ENCODE measurements around the gene ARIH1. TPM values are rescaled to one million over a fixed set of nuclear protein-coding genes. Genes with fewer than 3 reads are reported as not detected.
A peak's percentile ranks its signal among the peaks of the same experiment; 100 is the strongest.
"Not testable (repeated sequence)": the region's sequence is repeated elsewhere in the genome, so short reads cannot be mapped to it uniquely, and the experiment has no call there.

Gene ARIH1
- total RNA-seq (2014; rRNA removed; shearing (Covaris generic)): 25.6 and 32.2 TPM in 2 replicates

GRCh38 chr15:72473614-72474465 lies at the start of gene ARIH1:
TSS of gene ARIH1 (plus strand) at chr15:72474330. CDS start at chr15:72474640, 310 bp downstream.
- DNase-seq (ENCODE audit: low spot score): peak; percentile 95

- no peak for DNase-seq (ENCODE audit: low spot score)
These were observed 47.4 kb upstream of the ARIH1 start for GRCh38 chr15:72426753-72427152.

DNA sequence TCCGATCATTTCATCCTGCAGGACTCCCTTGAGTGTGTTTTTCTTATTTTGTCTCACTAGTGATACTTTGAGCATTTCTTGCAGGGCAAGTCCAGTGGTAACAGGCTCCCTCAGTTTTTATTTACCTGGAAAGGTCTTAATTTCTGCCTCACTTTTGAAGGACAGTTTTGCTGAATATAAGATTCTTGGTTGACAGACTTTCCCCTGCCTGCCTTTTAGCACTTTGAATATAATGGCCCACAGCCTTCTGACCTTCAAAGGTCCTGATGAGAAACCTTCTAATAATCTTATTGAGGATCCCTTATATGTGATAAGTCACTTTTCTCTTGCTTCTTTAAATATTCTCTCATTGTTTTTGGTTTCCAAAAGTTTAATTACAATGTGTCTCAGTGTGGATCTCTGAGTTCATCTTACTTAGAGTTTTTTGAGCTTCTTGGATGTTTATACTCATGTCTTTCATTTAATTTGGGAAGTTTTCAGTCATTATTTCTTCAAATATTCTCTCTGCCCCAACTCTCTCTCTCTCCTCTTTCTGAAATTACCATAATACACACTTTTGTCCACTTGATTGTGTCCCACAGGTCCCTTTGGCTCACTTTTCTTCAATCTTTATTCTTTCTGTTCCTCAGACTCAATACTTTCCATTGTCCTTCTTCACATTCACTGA lies 36.3 kb upstream of the ARIH1 start:
- no peak for DNase-seq (ENCODE audit: low spot score)

GRCh38 chr15:72442848-72443247 lies 31.3 kb upstream of the ARIH1 start:
- DNase-seq (ENCODE audit: low spot score): not testable (repeated sequence)

DNA sequence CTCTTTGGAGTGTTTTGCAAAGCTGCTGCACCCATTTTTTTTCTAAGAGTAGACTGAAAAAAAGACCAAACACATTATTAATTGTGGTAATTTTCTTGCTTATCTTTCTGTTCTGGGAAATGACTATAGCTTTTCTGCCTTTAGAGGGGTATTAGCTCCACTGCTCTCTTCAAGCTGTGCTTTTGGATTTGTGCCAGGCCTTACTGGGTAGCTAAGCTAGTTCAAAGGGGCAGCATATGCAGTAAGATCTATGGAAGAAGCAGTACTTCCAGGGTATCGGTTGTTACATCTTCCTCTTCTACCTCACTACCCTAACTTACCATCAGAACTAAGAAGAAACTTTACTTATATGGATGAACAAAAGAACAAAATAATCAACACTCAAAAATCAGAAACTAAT lies 28.7 kb upstream of the ARIH1 start:
- DNase-seq (ENCODE audit: low spot score): no peak

GRCh38 chr15:72450805-72451204 lies 23.3 kb upstream of the ARIH1 start:
- DNase-seq (ENCODE audit: low spot score): no peak

DNA sequence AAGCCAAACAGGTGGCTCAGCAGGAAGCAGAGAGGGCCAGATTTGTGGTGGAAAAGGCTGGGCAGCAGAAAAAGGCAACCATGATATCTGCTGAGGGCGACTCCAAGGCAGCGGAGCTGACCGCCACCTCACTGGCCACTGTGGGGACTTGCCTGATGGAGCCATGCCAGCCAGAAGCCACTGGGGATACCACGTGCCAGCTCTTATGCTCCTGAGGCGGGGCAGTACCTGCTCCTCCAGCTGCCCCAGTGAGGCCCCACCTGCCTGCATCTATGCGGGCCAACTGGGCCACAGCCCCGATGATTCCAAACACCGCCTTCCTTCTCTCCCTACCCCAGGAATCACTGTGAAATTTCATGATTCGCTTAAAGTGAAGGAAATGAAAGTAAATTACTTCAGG lies 22.9 kb upstream of the ARIH1 start:
- DNase-seq (ENCODE audit: low spot score): no peak

GRCh38 chr15:72456684-72457083 lies 17.4 kb upstream of the ARIH1 start:
- no peak for DNase-seq (ENCODE audit: low spot score)

- DNase-seq (ENCODE audit: low spot score): no peak
These were observed 13.7 kb upstream of the ARIH1 start for GRCh38 chr15:72460402-72460801.

- DNase-seq (ENCODE audit: low spot score): no peak
These were observed 10.4 kb upstream of the ARIH1 start for GRCh38 chr15:72463702-72464101.

DNA sequence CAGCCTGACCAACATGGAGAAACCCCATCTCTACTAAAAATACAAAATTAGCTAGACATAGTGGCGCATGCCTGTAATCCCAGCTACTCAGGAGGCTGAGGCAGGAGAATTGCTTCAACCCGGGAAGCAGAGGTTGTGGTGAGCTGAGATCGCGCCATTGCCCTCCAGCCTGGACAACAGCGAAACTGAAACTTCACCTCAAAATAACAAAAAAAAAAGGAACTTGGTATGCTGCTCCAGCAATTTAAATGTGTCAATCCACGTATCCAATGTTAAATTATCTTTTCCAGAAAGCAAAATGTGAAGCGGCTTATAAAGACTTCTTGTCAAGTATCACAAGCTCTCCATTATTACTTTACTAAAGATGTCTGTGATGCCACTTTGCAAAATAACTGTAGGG lies 9.9 kb upstream of the ARIH1 start:
- DNase-seq (ENCODE audit: low spot score): no peak

DNA sequence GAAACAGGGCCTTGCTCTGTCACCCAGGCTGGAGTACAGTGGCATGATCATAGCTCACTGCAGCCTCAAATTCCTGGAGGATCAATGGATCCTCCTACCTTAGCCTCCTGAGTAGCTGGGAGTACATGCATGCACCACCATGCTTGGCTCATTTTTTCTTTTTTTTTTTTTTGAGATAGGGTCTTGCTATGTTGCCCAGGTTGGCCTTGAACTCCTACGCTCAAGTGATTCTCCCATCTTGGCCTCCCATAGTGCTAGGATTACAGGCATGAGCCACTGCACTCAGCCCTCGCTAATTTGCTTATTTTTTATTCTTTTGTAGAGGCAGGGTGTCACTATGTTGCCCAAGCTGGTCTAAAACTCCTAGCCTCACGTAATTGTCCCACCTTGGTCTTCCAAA lies 6.0 kb upstream of the ARIH1 start:
- no peak for DNase-seq (ENCODE audit: low spot score)

DNA sequence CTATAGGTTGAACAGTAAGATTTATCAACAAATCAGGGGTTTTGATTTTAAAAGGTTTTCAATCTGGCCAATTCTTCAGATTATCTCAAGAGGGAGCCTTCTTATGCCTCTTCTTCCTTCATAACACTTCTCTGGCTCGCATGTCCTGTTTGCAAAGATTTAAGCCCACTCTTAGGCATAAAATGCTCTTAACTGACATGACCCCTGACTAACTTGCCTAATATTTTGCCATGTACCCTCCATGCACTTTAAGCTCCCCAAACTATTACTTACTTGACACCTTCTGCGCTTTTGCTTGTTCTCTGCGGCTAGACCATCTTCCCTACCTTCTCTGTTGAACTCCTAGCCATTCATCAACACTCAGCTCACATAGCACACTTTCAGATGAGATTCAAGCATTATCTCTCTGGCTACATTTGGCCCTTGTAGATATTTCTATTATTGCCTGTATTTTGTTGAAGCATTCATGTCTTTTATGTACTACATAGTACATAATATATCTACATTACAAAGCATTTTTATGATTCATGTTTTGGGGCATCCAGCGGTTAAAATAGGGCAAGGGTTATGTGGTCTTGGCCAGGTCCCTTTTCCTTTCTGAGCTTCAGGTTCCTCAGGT lies 1.0 kb upstream of the ARIH1 start:
- DNase-seq (ENCODE audit: low spot score): no peak

DNA sequence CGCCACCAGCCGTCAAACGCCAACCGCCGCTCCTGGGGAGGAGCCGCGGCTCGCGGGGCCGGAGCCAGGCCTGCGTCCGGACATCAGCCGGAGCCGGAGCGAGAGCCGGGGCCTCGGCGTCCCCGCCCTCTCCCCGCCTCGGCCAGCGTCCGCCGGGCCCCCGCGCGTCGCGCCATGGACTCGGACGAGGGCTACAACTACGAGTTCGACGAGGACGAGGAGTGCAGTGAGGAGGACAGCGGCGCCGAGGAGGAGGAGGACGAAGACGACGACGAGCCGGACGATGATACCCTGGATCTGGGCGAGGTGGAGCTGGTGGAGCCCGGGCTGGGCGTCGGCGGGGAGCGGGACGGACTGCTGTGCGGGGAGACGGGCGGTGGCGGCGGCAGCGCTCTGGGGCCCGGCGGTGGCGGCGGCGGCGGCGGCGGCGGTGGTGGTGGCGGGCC lies 359 bp downstream of the ARIH1 start:
- DNase-seq (ENCODE audit: low spot score): no peak

DNA sequence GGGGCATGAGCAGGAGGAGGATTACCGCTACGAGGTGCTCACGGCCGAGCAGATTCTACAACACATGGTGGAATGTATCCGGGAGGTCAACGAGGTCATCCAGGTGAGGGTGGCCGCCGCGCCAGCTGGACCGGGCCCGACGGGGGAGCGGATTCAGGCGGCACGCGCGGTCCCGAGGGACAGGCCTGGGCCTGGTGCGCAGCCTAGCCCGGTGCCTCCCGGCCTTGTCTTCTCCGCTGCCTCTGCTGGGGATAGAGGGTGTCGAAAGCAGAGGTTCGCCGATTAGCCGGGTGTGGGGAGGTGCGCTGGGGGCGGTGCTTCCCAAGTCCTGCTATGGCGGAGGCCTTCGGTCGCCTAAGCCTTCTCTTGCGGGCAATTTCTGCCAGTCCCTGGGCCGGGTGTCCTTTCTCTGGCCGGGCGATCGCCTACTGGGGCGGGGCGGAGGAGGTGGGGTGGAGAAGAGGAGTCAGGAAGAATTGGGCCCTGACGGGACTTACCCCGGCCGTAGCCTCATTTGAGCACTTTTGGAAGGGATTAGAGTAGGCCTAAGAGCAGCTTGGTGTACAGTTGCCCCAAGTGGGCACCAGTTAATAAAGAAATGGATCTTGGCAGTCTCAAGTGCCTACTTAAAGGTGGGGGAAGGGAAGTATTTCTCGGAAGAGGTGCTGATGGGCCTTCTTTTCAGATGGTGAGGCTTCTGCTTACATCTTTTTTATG lies 940 bp downstream of the ARIH1 start:
- DNase-seq (ENCODE audit: low spot score): peak; percentile 48

DNA sequence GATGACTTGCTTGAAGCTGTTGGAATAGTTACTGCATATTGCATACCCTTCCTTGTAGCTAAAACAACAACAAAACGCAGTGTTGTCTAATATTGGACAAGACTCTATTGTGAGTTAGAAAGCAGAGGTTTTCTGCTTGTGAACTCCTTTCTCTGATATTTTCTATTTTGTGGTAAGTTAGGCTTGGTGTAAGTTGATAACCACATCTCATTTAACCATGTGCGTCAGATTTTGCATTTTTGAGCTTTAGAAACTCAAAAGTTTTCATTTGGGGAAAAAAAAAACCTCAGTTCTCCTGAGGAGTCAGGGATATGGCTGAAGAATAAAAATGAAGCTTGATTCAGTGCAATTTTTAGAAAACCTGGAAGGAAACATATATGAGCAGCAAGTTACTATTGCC lies 1.5 kb downstream of the ARIH1 start:
- DNase-seq (ENCODE audit: low spot score): no peak

GRCh38 chr15:72476330-72476729 lies 2.2 kb downstream of the ARIH1 start:
- not testable (repeated sequence) for DNase-seq (ENCODE audit: low spot score)

DNA sequence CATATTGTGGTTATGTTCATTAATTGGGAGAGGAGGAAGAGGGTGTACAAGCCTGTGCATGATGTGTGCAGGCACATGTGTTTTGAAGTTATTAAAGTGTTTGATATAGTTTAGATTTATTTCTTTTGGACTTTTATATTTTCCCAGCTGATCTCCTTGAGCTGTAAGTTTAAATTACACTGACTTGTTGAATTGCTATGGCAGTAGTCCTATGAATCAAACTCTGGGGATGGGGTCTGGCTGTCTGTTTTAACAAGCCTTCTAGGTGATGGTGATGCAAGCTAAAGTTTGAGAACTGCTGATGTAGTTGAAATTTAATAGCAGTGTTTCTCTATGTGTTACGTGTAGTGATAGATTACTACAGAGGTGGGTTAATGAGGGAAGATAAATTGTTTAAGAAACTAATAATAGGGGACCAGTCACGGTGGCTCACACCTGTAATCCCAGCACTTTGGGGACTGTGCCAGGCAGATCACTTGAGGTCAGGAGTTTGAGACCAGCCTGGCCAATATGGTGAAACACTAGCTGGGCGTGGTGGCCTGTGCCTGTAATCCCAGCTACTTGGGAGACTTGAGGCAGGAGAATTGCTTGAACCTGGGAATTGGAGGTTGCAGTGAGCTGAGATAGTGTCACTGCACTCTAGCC lies 7.0 kb downstream of the ARIH1 start:
- DNase-seq (ENCODE audit: low spot score): no peak

DNA sequence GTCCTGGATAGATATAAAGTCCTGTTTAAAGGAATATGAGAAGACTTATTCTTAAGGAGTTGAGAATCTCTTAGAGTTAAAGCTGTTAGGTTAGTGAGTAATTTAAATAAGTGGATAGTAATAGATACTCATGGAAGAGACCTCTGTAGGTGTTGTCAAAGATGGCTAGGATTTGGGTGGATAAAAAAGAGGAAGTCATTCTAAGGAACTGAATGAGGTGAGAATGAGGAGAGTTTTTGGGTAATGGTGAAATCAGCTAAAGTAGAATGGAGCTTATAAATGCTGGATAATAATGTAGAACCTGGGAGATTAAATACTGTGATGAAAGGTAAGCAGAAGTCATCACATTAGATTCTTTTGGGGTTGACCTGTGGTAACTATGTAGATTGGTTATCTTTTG lies 8.1 kb downstream of the ARIH1 start:
- DNase-seq (ENCODE audit: low spot score): no peak

DNA sequence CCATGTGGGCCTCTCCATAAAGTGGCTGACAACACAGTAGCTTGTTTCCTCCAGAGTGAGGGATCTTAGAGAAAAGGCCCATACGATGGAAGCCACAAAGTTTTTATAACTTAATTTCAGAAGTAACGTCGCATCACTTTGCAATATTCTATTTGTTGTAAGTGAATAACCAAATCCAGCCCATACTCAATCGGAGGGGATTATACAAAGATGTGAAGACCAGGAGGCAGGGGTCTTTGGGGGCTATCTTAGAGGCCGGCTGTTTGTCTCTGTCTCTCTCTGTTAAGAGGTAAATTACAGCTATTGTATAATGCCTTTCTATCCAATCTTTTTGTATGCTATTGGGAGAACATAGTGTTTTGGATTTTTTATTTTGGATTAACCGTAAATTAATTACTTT lies 9.1 kb downstream of the ARIH1 start:
- DNase-seq (ENCODE audit: low spot score): no peak

GRCh38 chr15:72486144-72486543 lies 12.0 kb downstream of the ARIH1 start:
- no peak for DNase-seq (ENCODE audit: low spot score)
